ENCODE data around the gene CLCNKA.
"Not testable (repeated sequence)": the region's sequence is repeated elsewhere in the genome, so short reads cannot be mapped to it uniquely, and the experiment has no call there.

The CLCNKA gene

GRCh38 chr1:15994590-15995351, 27.1 kb upstream of the CLCNKA start:
- no peak overlapping the region for H3K4me3 ChIP-seq (ENCODE audit: low read length)
- DNase-seq (ENCODE audit: low read depth, low spot score) = no peak

GRCh38 chr1:15997076-15997585, 24.7 kb upstream of the CLCNKA start:
- H3K4me3 ChIP-seq (ENCODE audit: low read length) = no peak overlapping the region
- no peak for DNase-seq (ENCODE audit: low read depth, low spot score)

GRCh38 chr1:15997637-15998280, 24.1 kb upstream of the CLCNKA start:
- no peak overlapping the region for H3K4me3 ChIP-seq (ENCODE audit: low read length)
- DNase-seq (ENCODE audit: low read depth, low spot score) = no peak

- no peak overlapping the region for H3K4me3 ChIP-seq (ENCODE audit: low read length)
- DNase-seq (ENCODE audit: low read depth, low spot score) = no peak
Measured at GRCh38 chr1:15998929-15999328, 22.9 kb upstream of the CLCNKA start.

- DNase-seq (ENCODE audit: low read depth, low spot score); H3K4me3 ChIP-seq (ENCODE audit: low read length): not testable (repeated sequence)
Measured at GRCh38 chr1:16001274-16001673, 20.6 kb upstream of the CLCNKA start.

GRCh38 chr1:16005597-16005996, 16.2 kb upstream of the CLCNKA start:
- no peak for DNase-seq (ENCODE audit: low read depth, low spot score)
- H3K4me3 ChIP-seq (ENCODE audit: low read length) = no peak overlapping the region

GRCh38 chr1:16006010-16006409, 15.8 kb upstream of the CLCNKA start:
- no peak for DNase-seq (ENCODE audit: low read depth, low spot score)

GRCh38 chr1:16006552-16007485, 15.0 kb upstream of the CLCNKA start:
- no peak overlapping the region for H3K4me3 ChIP-seq (ENCODE audit: low read length)

More at GRCh38 chr1:16006010-16006409, 15.8 kb upstream of the CLCNKA start:
- H3K4me3 ChIP-seq (ENCODE audit: low read length) = no peak overlapping the region

GRCh38 chr1:16007671-16008341, 14.0 kb upstream of the CLCNKA start:
- DNase-seq (ENCODE audit: low read depth, low spot score) = no peak
- H3K4me3 ChIP-seq (ENCODE audit: low read length) = no peak overlapping the region

More at GRCh38 chr1:16006552-16007485, 15.0 kb upstream of the CLCNKA start:
- no peak for DNase-seq (ENCODE audit: low read depth, low spot score)

- DNase-seq (ENCODE audit: low read depth, low spot score) = peak; percentile 32
Measured at GRCh38 chr1:16009030-16009460, 12.8 kb upstream of the CLCNKA start.

GRCh38 chr1:16009678-16010077, 12.2 kb upstream of the CLCNKA start:
- no peak for DNase-seq (ENCODE audit: low read depth, low spot score)
- H3K4me3 ChIP-seq (ENCODE audit: low read length) = no peak overlapping the region

More at GRCh38 chr1:16009030-16009460, 12.8 kb upstream of the CLCNKA start:
- no peak overlapping the region for H3K4me3 ChIP-seq (ENCODE audit: low read length)

GRCh38 chr1:16010837-16011236, 11.0 kb upstream of the CLCNKA start:
- H3K4me3 ChIP-seq (ENCODE audit: low read length) = no peak overlapping the region
- DNase-seq (ENCODE audit: low read depth, low spot score) = no peak

GRCh38 chr1:16011936-16012589, 9.8 kb upstream of the CLCNKA start:
- no peak overlapping the region for H3K4me3 ChIP-seq (ENCODE audit: low read length)
- DNase-seq (ENCODE audit: low read depth, low spot score) = no peak

GRCh38 chr1:16012590-16013219, 9.1 kb upstream of the CLCNKA start:
- no peak for DNase-seq (ENCODE audit: low read depth, low spot score)
- H3K4me3 ChIP-seq (ENCODE audit: low read length) = no peak overlapping the region

- no peak overlapping the region for H3K4me3 ChIP-seq (ENCODE audit: low read length)
- DNase-seq (ENCODE audit: low read depth, low spot score) = no peak
Measured at GRCh38 chr1:16013220-16013907, 8.5 kb upstream of the CLCNKA start.

- DNase-seq (ENCODE audit: low read depth, low spot score) = no peak
- no peak overlapping the region for H3K4me3 ChIP-seq (ENCODE audit: low read length)
Measured at GRCh38 chr1:16013908-16014258, 8.0 kb upstream of the CLCNKA start.

Data from Jurkat, Clone E6-1 (cell line).